Measurements from ENCODE around the gene MYH6. TPM values are rescaled to one million over a fixed set of nuclear protein-coding genes. Genes with fewer than 3 reads are reported as not detected.

Gene MYH6
- total and polyA plus RNA-seq, 2 donors (not counting 3 experiments of a cell fraction or from before 2014, with no cell fraction given), result not detected

- Histone ChIP-seq H3K4me3 (replicated peaks in 1 of 3; ENCODE audit: insufficient read depth in 1 of 3, low read depth in 1 of 3, low read length in 3 of 3) (no peak overlapping the region), H2AFZ (ENCODE audit: low read depth, low read length) (no peak overlapping the region), H3K79me2 (ENCODE audit: control insufficient read depth, insufficient read depth, low read length) (no peaks in the 10 kb centered on the region), H3K36me3 (ENCODE audit: control insufficient read depth in 2 of 2, extremely low read depth in 1 of 2, insufficient read depth in 2 of 2, low read length in 2 of 2) (no peaks in the 10 kb centered on the region), H3K4me1 (ENCODE audit: control insufficient read depth, extremely low read depth, insufficient read depth, low read length) (no peaks in the 10 kb centered on the region), H3K27ac (ENCODE audit: insufficient read depth, low read depth, low read length) (no peak overlapping the region), H3K9ac (replicated peaks; ENCODE audit: extremely low read depth, insufficient read depth, low read length) (no peak overlapping the region), H3K27me3 (ENCODE audit: control insufficient read depth in 2 of 2, insufficient read depth in 2 of 2, low read length in 2 of 2) (no peaks in the 10 kb centered on the region), H4K20me1 (replicated peaks; ENCODE audit: control insufficient read depth, extremely low read depth, insufficient read depth, low read length) (no peaks in the 10 kb centered on the region), H3K9me1 (replicated peaks; ENCODE audit: control insufficient read depth, extremely low read depth, insufficient read depth, low read length) (no peaks in the 10 kb centered on the region), H3K4me2 (ENCODE audit: insufficient read depth, low read length) (no peak overlapping the region), H3K9me3 (replicated peaks; ENCODE audit: control insufficient read depth, insufficient read depth, low read length) (no peaks in the 10 kb centered on the region)
- no peak for FAIRE-seq
- dilution Hi-C loops (cut with MboI; ENCODE audit: extremely low pct_ligation_motif_present, low sequenced_read_pairs), result no loop called here
- POLR2A ChIA-PET, result no interaction called here
- BruUV-seq (replicated peaks), result no TSS peak
- TF ChIP-seq EZH2 (IDR thresholded peaks at IDR 0.05; ENCODE audit: borderline replicate concordance, low read depth, low read length, severe bottlenecking) (no peak), JUN (IDR thresholded peaks at IDR 0.05; ENCODE audit: borderline replicate concordance, insufficient read depth, insufficient read length, low read depth) (no peak), MAX (IDR thresholded peaks at IDR 0.05; ENCODE audit: insufficient read depth, insufficient read length) (no peak), CTCF (IDR thresholded peaks at IDR 0.05; ENCODE audit: extremely low read depth in 1 of 2, insufficient read depth in 1 of 2, low read depth in 1 of 2, low read length in 2 of 2) (no peak), GATA2 (IDR thresholded peaks at IDR 0.05; ENCODE audit: insufficient read depth, insufficient read length, low read depth, low read length) (no peak), POLR2AphosphoS5 (IDR thresholded peaks at IDR 0.05; ENCODE audit: insufficient read depth, low read depth, low read length) (no peak), FOS (IDR thresholded peaks at IDR 0.05; ENCODE audit: borderline replicate concordance, insufficient read depth, low read length) (no peak), MYC (IDR thresholded peaks at IDR 0.05; ENCODE audit: low read depth, low read length) (no peak), POLR2A (IDR thresholded peaks at IDR 0.05; ENCODE audit: low read depth, low read length) (no peak)
- intact Hi-C loops (cut with micrococcal nuclease), result no loop called here
- CTCF ChIA-PET, result no interaction called here
- DNase-seq (ENCODE audit: low read depth, low spot score), result no peak
These were observed 8.0 kb upstream of the MYH6 start for GRCh38 chr14:23415821-23416778.

Data from endothelial cell of umbilical vein (primary cell).